ENCODE results near the gene KRTAP10-6.

- TF ChIP-seq CTCF (IDR thresholded peaks at IDR 0.05; ENCODE audit: low read depth, low read length) (no peak), POLR2A (IDR thresholded peaks at IDR 0.05; ENCODE audit: extremely low read depth, insufficient read length) (no peak), MAX (IDR thresholded peaks at IDR 0.05; ENCODE audit: low read depth, low read length) (no peak), MYC (IDR thresholded peaks at IDR 0.05; ENCODE audit: low read depth, low read length) (no peak)
Observed at GRCh38 chr21:44596068-44596725, 3.9 kb upstream of the KRTAP10-6 start.

All from NB4 (cell line).